Measurements from ENCODE around the gene OXSR1. TPM values are rescaled to one million over a fixed set of nuclear protein-coding genes. Genes with fewer than 3 reads are reported as not detected.
A peak's percentile ranks its signal among the peaks of the same experiment; 100 is the strongest.
"Not testable (repeated sequence)": the region's sequence is repeated elsewhere in the genome, so short reads cannot be mapped to it uniquely, and the experiment has no call there.

Gene OXSR1
- total RNA-seq, 2 experiments from 2014 or later = 47.5 to 48.5 TPM

GRCh38 chr3:38130631-38131065 lies 34.7 kb upstream of the OXSR1 start:
- no peak for DNase-seq
- Mint-ChIP-seq H3K9me3 (no peaks in the 10 kb centered on the region), H3K27me3 (no peaks in the 10 kb centered on the region), H3K27ac (no peak overlapping the region), H3K36me3 (peaks cover 35% of the 10 kb centered on the region), H3K4me3 (no peak overlapping the region), H3K4me1 (ENCODE audit: low read depth) (peaks cover 23% of the 10 kb centered on the region)
- ChIA-PET POLR2A (no interaction called here), CTCF (interaction anchor here (1.1 kb wide), 1 partner anchor 64 kb away, joined by 3 read pairs; no protein-coding TSS in a partner anchor)
- intact Hi-C loops (cut with micrococcal nuclease) = no loop called here

- H3K4me3 Mint-ChIP-seq = no peak overlapping the region
- ChIA-PET CTCF (interaction anchor here (0.9 to 1.1 kb wide), 3 partner anchors 62 to 348 kb away, joined by 3 to 4 read pairs (median 3); no protein-coding TSS in a partner anchor), POLR2A (no interaction called here)
- peaks cover 37% of the 10 kb centered on the region for H3K36me3 Mint-ChIP-seq
- no peaks in the 10 kb centered on the region for H3K27me3 Mint-ChIP-seq
- H3K4me1 Mint-ChIP-seq (ENCODE audit: low read depth) = peaks cover 24% of the 10 kb centered on the region
- H3K9me3 Mint-ChIP-seq = no peaks in the 10 kb centered on the region
- intact Hi-C loops (cut with micrococcal nuclease) = no loop called here
- no peak overlapping the region for H3K27ac Mint-ChIP-seq
- DNase-seq = peak; percentile 48
These were observed 33.5 kb upstream of the OXSR1 start for GRCh38 chr3:38131621-38132369.

GRCh38 chr3:38133209-38133556 lies 32.2 kb upstream of the OXSR1 start:
- peaks cover 34% of the 10 kb centered on the region for H3K4me1 Mint-ChIP-seq (ENCODE audit: low read depth)
- H3K27ac Mint-ChIP-seq = no peak overlapping the region
- intact Hi-C loops (cut with micrococcal nuclease) = no loop called here
- ChIA-PET POLR2A (no interaction called here), CTCF (interaction anchor here (1.2 kb wide), 1 partner anchor 214 kb away, joined by 3 read pairs; the partner anchor contains the start of gene XYLB)
- peaks cover 31% of the 10 kb centered on the region for H3K36me3 Mint-ChIP-seq
- peak; percentile 5 for DNase-seq
- H3K9me3 Mint-ChIP-seq = no peaks in the 10 kb centered on the region
- H3K4me3 Mint-ChIP-seq = no peak overlapping the region
- no peaks in the 10 kb centered on the region for H3K27me3 Mint-ChIP-seq

GRCh38 chr3:38133557-38134405 lies 31.6 kb upstream of the OXSR1 start:
- intact Hi-C loops (cut with micrococcal nuclease) = no loop called here
- POLR2A ChIA-PET = no interaction called here
- H3K36me3 Mint-ChIP-seq = peaks cover 31% of the 10 kb centered on the region
- H3K4me1 Mint-ChIP-seq (ENCODE audit: low read depth) = peaks cover 36% of the 10 kb centered on the region
- no peak overlapping the region for H3K4me3 Mint-ChIP-seq
- CTCF ChIA-PET = interaction anchor here (1.2 kb wide), 1 partner anchor 213 kb away, joined by 3 read pairs; the partner anchor contains the start of gene XYLB
- H3K9me3 Mint-ChIP-seq = no peaks in the 10 kb centered on the region
- H3K27me3 Mint-ChIP-seq = no peaks in the 10 kb centered on the region
- no peak overlapping the region for H3K27ac Mint-ChIP-seq
- peak; percentile 2 for DNase-seq

- H3K9me3 Mint-ChIP-seq, H3K27ac Mint-ChIP-seq, H3K27me3 Mint-ChIP-seq, POLR2A ChIA-PET, DNase-seq: not testable (repeated sequence)
- Mint-ChIP-seq H3K4me1 (ENCODE audit: low read depth) (peaks cover 40% of the 10 kb centered on the region), H3K4me3 (peak overlapping the region; percentile 80), H3K36me3 (peaks cover 28% of the 10 kb centered on the region)
- CTCF ChIA-PET = interaction anchor here (1.2 kb wide), 1 partner anchor 212 kb away, joined by 3 read pairs; the partner anchor contains the start of gene XYLB
- intact Hi-C loops (cut with micrococcal nuclease) = loop anchor here (5.0 kb wide), 1 partner anchor 348 kb away; no protein-coding TSS in a partner anchor
These were observed 30.7 kb upstream of the OXSR1 start for GRCh38 chr3:38134517-38135143.

- H3K4me3 Mint-ChIP-seq = peak overlapping the region; percentile 80
- H3K4me1 Mint-ChIP-seq (ENCODE audit: low read depth) = peaks cover 51% of the 10 kb centered on the region
- ChIA-PET CTCF (interaction anchor here (1.0 to 2.1 kb wide), 2 partner anchors 211 to 345 kb away, joined by 3 to 11 read pairs; partner anchors contain the start of gene XYLB), POLR2A (interaction anchor here (0.8 to 3.7 kb wide), 4 partner anchors 30 to 1037 kb away, joined by 3 to 70 read pairs (median 8); partner anchors contain the start of genes DLEC1 and OXSR1)
- peak overlapping the region; percentile 74 for H3K27ac Mint-ChIP-seq
- peaks cover 21% of the 10 kb centered on the region for H3K36me3 Mint-ChIP-seq
- DNase-seq = peak; percentile 43
- H3K9me3 Mint-ChIP-seq, H3K27me3 Mint-ChIP-seq: not testable (repeated sequence)
- intact Hi-C loops (cut with micrococcal nuclease) = loop anchor here (2.0 to 5.0 kb wide), 3 partner anchors 69 to 347 kb away; partner anchors contain the start of gene XYLB
These were observed 29.6 kb upstream of the OXSR1 start for GRCh38 chr3:38135621-38136277.

GRCh38 chr3:38136393-38136776 lies 29.0 kb upstream of the OXSR1 start:
- H3K9me3 Mint-ChIP-seq = no peaks in the 10 kb centered on the region
- peak; percentile 34 for DNase-seq
- peak overlapping the region; percentile 74 for H3K27ac Mint-ChIP-seq
- CTCF ChIA-PET = interaction anchor here (1.0 to 2.8 kb wide), 6 partner anchors 18 to 344 kb away, joined by 3 to 15 read pairs (median 4); partner anchors contain the start of genes OXSR1 and XYLB
- intact Hi-C loops (cut with micrococcal nuclease) = loop anchor here (2.0 to 5.0 kb wide), 3 partner anchors 68 to 346 kb away; partner anchors contain the start of gene XYLB
- H3K36me3 Mint-ChIP-seq = peaks cover 22% of the 10 kb centered on the region
- POLR2A ChIA-PET = interaction anchor here (0.8 to 3.7 kb wide), 7 partner anchors 22 to 1036 kb away, joined by 3 to 70 read pairs (median 3); partner anchors contain the start of genes DLEC1 and OXSR1
- H3K27me3 Mint-ChIP-seq = no peaks in the 10 kb centered on the region
- peaks cover 53% of the 10 kb centered on the region for H3K4me1 Mint-ChIP-seq (ENCODE audit: low read depth)
- H3K4me3 Mint-ChIP-seq = peak overlapping the region; percentile 80

- ChIA-PET CTCF (interaction anchor here (1.0 to 2.8 kb wide), 9 partner anchors 19 to 343 kb away, joined by 3 to 15 read pairs (median 6); partner anchors contain the start of genes OXSR1 and XYLB), POLR2A (interaction anchor here (0.8 to 3.7 kb wide), 9 partner anchors 12 to 1036 kb away, joined by 3 to 70 read pairs (median 3); partner anchors contain the start of genes DLEC1 and OXSR1)
- intact Hi-C loops (cut with micrococcal nuclease) = loop anchor here (1.0 to 5.0 kb wide), 9 partner anchors 28 to 359 kb away; partner anchors contain the start of genes ACVR2B, EXOG, OXSR1 and XYLB
- H3K36me3 Mint-ChIP-seq = peaks cover 28% of the 10 kb centered on the region
- H3K27me3 Mint-ChIP-seq = no peaks in the 10 kb centered on the region
- peak within 1 kb of the TSS; percentile 93 for H3K27ac Mint-ChIP-seq
- no peaks in the 10 kb centered on the region for H3K9me3 Mint-ChIP-seq
- H3K4me3 Mint-ChIP-seq = peak within 1 kb of the TSS; percentile 80
- DNase-seq = peak; percentile 99
- peaks cover 55% of the 10 kb centered on the region for H3K4me1 Mint-ChIP-seq (ENCODE audit: low read depth)
These were observed 28.3 kb upstream of the OXSR1 start, which contains the start of gene ACAA1 for GRCh38 chr3:38136777-38137614. Gene ACAA1, minus strand, starts transcription at chr3:38137127. Its CDS starts 92 bp downstream, at chr3:38137035.

- ChIA-PET CTCF (interaction anchor here (1.1 to 2.8 kb wide), 7 partner anchors 20 to 209 kb away, joined by 4 to 15 read pairs (median 6); partner anchors contain the start of genes OXSR1 and XYLB), POLR2A (interaction anchor here (0.9 to 3.7 kb wide), 6 partner anchors 11 to 359 kb away, joined by 3 to 70 read pairs (median 4); partner anchors contain the start of genes DLEC1 and OXSR1)
- H3K4me1 Mint-ChIP-seq (ENCODE audit: low read depth) = peaks cover 55% of the 10 kb centered on the region
- peak overlapping the region; percentile 80 for H3K4me3 Mint-ChIP-seq
- intact Hi-C loops (cut with micrococcal nuclease) = loop anchor here (1.0 to 5.0 kb wide), 9 partner anchors 28 to 359 kb away; partner anchors contain the start of genes ACVR2B, EXOG, OXSR1 and XYLB
- H3K36me3 Mint-ChIP-seq = peaks cover 31% of the 10 kb centered on the region
- peak overlapping the region; percentile 93 for H3K27ac Mint-ChIP-seq
- no peaks in the 10 kb centered on the region for H3K9me3 Mint-ChIP-seq
- H3K27me3 Mint-ChIP-seq = no peaks in the 10 kb centered on the region
- peak; percentile 52 for DNase-seq
These were observed 27.6 kb upstream of the OXSR1 start for GRCh38 chr3:38137615-38138348.

All from activated CD4-positive, alpha-beta memory T cell treated with anti-CD3 and anti-CD28 coated beads for 36 hours (primary cell).